Fibroblast of villous mesenchyme (primary cell): Measurements from ENCODE around the gene GDF2. TPM values are rescaled to one million over a fixed set of nuclear protein-coding genes. Genes with fewer than 3 reads are reported as not detected.

Experiments used
- DNase-seq: peaks from one replicate; pipeline ENCODE4 v3.0.0-alpha.2; 2010; ENCODE audit warnings: low read depth
- H3K4me3 ChIP-seq: 2 replicates; pipeline ENCODE4 v1.5.1; 2011; ENCODE audit warnings: low read depth, mild to moderate bottlenecking, low read length
- total RNA-seq: library from RNA; depleted of rRNA; stranded (reverse); fragments of >200 nt; gene quantifications from 2 replicates; pipeline ENCODE4 v1.2.3, GENCODE V29; 2012
- TF ChIP-seq, protein P1 (sequence below): IDR thresholded peaks from 2 replicates; pipeline ENCODE4 v1.5.1; 2012; ENCODE audit warnings: low read depth, mild to moderate bottlenecking, low read length; ENCODE audit not compliant: insufficient read depth

Gene GDF2
- total RNA-seq, 1 donor = not detected

DNA sequence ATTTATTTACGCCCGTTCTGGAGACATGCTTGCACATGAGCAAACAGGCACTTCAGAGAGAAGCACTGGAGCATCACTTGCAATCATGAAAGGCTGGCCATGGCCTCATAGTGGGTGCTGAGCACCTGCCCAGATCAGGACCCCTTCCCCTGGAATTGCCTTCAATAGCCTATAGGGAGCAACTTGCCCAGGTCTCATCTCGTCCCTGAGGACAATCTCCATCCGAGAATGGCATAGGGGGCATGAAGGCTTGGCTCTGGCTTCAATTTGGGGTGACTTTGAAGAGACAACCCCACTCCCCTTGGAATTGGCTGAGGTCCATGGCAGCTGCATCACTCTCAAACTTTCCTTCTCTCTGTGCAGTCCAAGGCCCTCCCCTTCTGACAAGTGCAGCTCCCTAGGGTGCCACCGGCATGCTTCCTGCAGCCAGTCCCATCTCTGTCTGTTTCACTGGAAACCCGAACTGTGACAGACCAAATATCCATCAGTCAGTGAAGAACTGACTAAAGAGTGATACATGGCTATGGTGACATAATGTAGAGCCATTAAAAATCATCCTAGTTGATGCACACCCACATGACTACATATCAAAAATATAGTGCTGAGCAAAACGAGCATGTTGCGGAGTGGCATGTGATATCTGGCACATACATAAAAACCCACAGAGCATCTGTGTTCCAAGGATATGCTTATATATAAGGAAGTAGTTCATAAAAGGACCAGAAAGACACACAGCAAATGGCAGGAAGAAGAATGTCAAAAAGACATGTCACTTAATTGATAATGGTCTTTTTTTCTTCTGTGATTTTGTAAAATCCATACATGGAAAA, 12.4 kb downstream of the GDF2 start:
- H3K4me3 ChIP-seq = no peak overlapping the region
- TF ChIP-seq, protein P1, sequence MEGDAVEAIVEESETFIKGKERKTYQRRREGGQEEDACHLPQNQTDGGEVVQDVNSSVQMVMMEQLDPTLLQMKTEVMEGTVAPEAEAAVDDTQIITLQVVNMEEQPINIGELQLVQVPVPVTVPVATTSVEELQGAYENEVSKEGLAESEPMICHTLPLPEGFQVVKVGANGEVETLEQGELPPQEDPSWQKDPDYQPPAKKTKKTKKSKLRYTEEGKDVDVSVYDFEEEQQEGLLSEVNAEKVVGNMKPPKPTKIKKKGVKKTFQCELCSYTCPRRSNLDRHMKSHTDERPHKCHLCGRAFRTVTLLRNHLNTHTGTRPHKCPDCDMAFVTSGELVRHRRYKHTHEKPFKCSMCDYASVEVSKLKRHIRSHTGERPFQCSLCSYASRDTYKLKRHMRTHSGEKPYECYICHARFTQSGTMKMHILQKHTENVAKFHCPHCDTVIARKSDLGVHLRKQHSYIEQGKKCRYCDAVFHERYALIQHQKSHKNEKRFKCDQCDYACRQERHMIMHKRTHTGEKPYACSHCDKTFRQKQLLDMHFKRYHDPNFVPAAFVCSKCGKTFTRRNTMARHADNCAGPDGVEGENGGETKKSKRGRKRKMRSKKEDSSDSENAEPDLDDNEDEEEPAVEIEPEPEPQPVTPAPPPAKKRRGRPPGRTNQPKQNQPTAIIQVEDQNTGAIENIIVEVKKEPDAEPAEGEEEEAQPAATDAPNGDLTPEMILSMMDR = no peak
- no peak for DNase-seq

GRCh38 chr10:47335906-47336305, 13.7 kb downstream of the GDF2 start:
- DNase-seq = no peak
- no peak overlapping the region for H3K4me3 ChIP-seq
- TF ChIP-seq, protein P1 = no peak

- TF ChIP-seq, protein P1 = no peak
- H3K4me3 ChIP-seq = no peak overlapping the region
- peak; percentile 26 for DNase-seq
Observed at GRCh38 chr10:47336387-47337134, 14.3 kb downstream of the GDF2 start.

DNA sequence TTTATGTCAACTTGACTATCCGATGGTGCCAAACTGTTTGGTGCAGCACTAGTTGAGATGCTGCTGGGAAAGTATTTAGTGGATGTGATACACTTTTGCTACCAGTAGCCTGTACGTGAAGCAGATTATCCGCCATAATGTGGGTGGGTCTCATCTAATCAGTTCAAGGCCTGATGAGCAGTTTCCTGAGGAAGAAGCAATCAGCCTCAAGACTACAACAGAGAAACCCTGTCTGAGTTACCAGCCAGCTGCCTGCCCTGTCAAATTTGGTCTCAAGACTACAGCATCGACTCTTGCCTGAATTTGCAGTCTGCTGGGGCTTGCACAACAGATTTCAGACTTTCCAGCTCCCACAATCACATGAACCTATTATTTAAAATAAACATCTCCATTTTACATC, 15.1 kb downstream of the GDF2 start:
- TF ChIP-seq, protein P1 = no peak

DNA sequence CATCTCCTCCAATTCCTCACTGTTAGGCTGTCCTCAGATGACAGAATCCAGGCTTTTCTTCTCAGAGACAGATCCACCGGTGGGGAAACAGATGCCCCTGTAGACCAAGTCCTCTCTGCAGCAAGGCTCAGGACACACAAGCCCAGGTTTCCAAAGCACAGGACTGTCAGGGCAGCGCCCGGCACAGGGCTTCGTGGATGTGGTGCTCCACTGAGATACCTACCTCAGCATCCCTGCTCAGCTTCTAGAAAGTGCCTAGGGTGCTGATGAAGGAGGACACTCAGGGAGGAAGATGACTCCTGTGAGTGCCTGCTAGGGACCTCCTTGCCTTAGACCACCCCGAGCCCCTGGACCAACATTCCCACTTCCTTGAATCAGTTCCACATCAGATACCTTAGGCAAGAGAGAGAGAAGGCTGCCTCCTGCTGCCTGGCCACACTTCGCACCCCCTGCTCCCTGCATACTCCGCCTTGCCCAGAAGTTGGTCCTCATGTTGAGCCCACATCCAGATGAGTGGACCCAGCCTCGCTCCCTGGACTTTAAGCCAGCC, 17.0 kb downstream of the GDF2 start:
- H3K4me3 ChIP-seq = no peak overlapping the region
- DNase-seq = no peak
- TF ChIP-seq, protein P1 = no peak

More for the DNA sequence above, 15.1 kb downstream of the GDF2 start:
- H3K4me3 ChIP-seq = no peak overlapping the region
- peak; percentile 34 for DNase-seq

DNA sequence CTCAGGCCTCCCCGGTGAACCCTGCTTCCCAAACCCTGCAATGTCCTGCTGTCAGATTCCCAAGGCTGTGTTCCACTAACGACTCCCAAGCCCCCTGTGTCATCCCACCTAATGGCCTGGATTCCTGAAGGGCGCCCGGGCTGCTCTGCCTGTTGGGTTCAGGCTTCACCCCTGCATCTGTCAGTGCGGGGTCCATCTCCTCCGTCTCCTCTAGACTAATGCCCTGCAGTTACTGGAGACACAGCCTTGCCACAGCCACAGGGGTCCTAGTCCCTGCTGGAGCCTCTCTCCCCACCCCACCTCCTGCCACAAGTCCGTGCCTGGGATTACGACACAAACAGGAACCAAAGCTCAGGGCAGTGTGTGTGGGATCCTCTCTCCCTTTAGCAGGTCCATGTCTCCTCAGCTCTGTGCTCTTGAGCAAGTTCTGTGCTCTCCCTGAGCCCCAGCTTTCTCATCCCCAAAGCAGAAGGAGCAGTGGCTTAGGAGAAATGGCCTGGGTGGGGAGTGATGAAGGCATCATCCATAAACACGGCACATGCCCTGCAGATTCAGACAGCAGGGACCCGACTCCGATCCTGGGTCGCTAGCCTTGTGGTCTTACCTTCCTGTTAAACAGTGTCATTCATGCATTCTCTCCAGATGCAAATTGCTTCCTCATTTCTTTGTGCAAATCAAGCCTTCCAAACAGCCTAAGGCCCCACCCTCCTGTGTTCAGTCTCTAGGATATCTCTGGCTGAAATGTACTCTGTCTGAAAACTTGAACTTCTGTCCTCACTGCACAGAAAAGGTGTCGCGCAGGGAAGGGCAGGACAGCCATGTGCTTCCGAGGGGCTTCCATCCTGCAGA, 17.7 kb downstream of the GDF2 start:
- TF ChIP-seq, protein P1 = no peak
- no peak for DNase-seq
- no peak overlapping the region for H3K4me3 ChIP-seq
